ENCODE data around the gene FMNL2.

Gene FMNL2

GRCh38 chr2:152606081-152606480 is 271.1 kb downstream of the FMNL2 start:
- in situ Hi-C loops (cut with HindIII; ENCODE audit: low pct_ligation_motif_present, low sequenced_read_pairs), result no loop called here
- no peak overlapping the region for H3K27ac ChIP-seq
- TF ChIP-seq CTCF (IDR thresholded peaks at IDR 0.05; ENCODE audit: low read depth, low read length, missing control alignments), result no peak
- no peak for DNase-seq
- H3K4me3 ChIP-seq (ENCODE audit: low read depth, low read length), result no peak overlapping the region
- H3K27me3 ChIP-seq (replicated peaks), result no peaks in the 10 kb centered on the region
- H3K36me3 ChIP-seq (replicated peaks), result no peaks in the 10 kb centered on the region

GRCh38 chr2:152606941-152607340 is 272.0 kb downstream of the FMNL2 start:
- H3K27ac ChIP-seq, result no peak overlapping the region
- H3K27me3 ChIP-seq (replicated peaks), result no peaks in the 10 kb centered on the region
- in situ Hi-C loops (cut with HindIII; ENCODE audit: low pct_ligation_motif_present, low sequenced_read_pairs), result no loop called here
- no peak overlapping the region for H3K4me3 ChIP-seq (ENCODE audit: low read depth, low read length)
- DNase-seq, result no peak
- H3K36me3 ChIP-seq (replicated peaks), result no peaks in the 10 kb centered on the region
- no peak for TF ChIP-seq CTCF (IDR thresholded peaks at IDR 0.05; ENCODE audit: low read depth, low read length, missing control alignments)

- in situ Hi-C loops (cut with HindIII; ENCODE audit: low pct_ligation_motif_present, low sequenced_read_pairs), result no loop called here
- H3K27me3 ChIP-seq (replicated peaks), result no peaks in the 10 kb centered on the region
- no peak overlapping the region for H3K4me3 ChIP-seq (ENCODE audit: low read depth, low read length)
- DNase-seq, result no peak
- no peak for TF ChIP-seq CTCF (IDR thresholded peaks at IDR 0.05; ENCODE audit: low read depth, low read length, missing control alignments)
- H3K27ac ChIP-seq, result no peak overlapping the region
- no peaks in the 10 kb centered on the region for H3K36me3 ChIP-seq (replicated peaks)
These were observed 272.9 kb downstream of the FMNL2 start for GRCh38 chr2:152607793-152608300.

- TF ChIP-seq CTCF (IDR thresholded peaks at IDR 0.05; ENCODE audit: low read depth, low read length, missing control alignments), result no peak
- Histone ChIP-seq H3K4me3 (ENCODE audit: low read depth, low read length) (no peak overlapping the region), H3K36me3 (replicated peaks) (no peaks in the 10 kb centered on the region)
These were observed 274.2 kb downstream of the FMNL2 start for GRCh38 chr2:152609154-152609553.

GRCh38 chr2:152609699-152610098 is 274.7 kb downstream of the FMNL2 start:
- Histone ChIP-seq H3K27ac (no peak overlapping the region), H3K4me3 (ENCODE audit: low read depth, low read length) (no peak overlapping the region), H3K27me3 (replicated peaks) (no peaks in the 10 kb centered on the region), H3K36me3 (replicated peaks) (no peaks in the 10 kb centered on the region)
- in situ Hi-C loops (cut with HindIII; ENCODE audit: low pct_ligation_motif_present, low sequenced_read_pairs), result no loop called here
- TF ChIP-seq CTCF (IDR thresholded peaks at IDR 0.05; ENCODE audit: low read depth, low read length, missing control alignments), result no peak
- no peak for DNase-seq

More at GRCh38 chr2:152609154-152609553, 274.2 kb downstream of the FMNL2 start:
- Histone ChIP-seq H3K27me3 (replicated peaks) (no peaks in the 10 kb centered on the region), H3K27ac (no peak overlapping the region)
- DNase-seq, result no peak
- in situ Hi-C loops (cut with HindIII; ENCODE audit: low pct_ligation_motif_present, low sequenced_read_pairs), result no loop called here

Data from brain microvascular endothelial cell (primary cell).